ENCODE data around the gene ANKDD1B. TPM values are rescaled to one million over a fixed set of nuclear protein-coding genes. Genes with fewer than 3 reads are reported as not detected.
A peak's percentile ranks its signal among the peaks of the same experiment; 100 is the strongest.

ANKDD1B gene
- polyA plus RNA-seq, 2 of the 4 experiments (the other 2 are of a cell fraction), result 0.09 to 0.14 TPM

DNA sequence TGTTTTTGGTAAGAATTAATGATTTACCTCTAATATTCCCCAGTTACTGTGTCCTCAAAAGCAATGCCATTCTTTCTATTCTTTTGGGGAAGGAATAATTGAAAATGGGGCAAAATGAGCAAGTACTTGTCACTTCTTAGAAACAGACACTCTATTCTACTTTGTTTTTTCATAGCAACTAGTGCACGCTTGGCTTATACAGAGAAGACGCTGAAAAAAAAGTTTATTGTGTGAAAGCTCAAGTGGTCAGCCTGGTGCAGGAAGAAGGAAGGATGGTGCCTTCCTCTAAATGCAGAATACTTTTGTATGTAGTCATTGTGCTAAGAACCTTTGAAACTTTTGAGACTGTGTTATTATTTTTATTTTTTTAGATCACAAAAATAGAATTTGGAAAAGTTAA, 29.6 kb downstream of the ANKDD1B start (continued):
- no peak for TF ChIP-seq HOXA7 (CRISPR knock-in tag; IDR thresholded peaks at IDR 0.05)

DNA sequence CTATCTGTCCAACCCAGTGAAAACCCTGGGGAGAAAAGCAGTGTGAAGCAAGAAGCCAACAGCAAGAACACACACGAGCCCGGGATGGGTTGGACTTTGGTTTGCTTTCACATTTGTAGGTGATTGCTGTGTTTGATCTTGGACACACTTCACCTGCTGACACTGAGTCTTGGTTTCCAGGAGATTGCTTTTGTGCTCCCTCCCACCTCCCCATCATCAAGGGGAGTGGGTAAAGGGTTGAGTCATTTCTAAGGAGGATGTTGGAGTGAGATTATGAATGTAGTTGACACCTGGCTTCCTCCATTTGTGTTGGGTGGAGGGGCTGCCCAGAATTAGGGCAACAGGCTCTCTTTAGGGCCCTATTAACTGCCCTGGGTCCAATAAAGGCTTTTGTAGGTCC, 37.5 kb downstream of the ANKDD1B start:
- H3K27ac ChIP-seq, result no peak overlapping the region
- CTCF ChIA-PET, result no interaction called here

DNA sequence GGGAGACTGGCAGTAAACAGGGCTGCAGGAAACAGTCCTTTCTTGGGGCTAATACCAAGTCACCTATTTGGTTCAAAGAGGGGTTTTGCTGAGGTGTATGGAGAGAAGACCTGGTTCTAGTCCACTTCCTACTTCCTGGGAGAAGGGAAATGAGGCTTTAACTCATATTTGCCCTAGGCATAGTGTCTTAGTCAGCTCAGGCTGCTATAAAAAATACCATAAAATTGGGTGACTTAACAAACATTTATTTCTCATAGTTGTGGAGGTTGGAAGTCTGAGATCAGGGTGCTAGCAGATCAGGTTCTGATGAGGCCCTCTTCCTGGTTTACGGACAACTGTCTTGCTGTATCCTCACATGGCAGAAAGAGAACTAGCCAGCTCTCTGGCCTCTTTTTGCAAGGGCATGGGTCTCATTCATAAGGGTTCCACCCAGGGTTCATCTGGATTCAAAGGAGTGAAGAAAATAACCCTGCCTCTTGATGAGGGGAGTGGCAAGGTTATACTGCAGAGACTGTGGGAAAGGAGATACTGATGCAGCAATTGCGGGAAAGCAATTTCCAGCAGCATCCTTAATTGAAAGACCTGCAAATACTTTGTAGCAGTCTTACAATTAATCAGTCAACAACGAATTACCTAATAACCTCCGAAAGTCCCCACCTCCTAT, 40.5 kb downstream of the ANKDD1B start:
- Histone ChIP-seq H3K9me3 (no peaks in the 10 kb centered on the region), H3K4me1 (no peaks in the 10 kb centered on the region), H3K4me3 (no peak overlapping the region), H3K27ac (no peak overlapping the region), H3K4me2 (no peak overlapping the region)
- CTCF ChIA-PET, result no interaction called here
- POLR2A ChIA-PET, result no interaction called here
- TF ChIP-seq, protein P1, sequence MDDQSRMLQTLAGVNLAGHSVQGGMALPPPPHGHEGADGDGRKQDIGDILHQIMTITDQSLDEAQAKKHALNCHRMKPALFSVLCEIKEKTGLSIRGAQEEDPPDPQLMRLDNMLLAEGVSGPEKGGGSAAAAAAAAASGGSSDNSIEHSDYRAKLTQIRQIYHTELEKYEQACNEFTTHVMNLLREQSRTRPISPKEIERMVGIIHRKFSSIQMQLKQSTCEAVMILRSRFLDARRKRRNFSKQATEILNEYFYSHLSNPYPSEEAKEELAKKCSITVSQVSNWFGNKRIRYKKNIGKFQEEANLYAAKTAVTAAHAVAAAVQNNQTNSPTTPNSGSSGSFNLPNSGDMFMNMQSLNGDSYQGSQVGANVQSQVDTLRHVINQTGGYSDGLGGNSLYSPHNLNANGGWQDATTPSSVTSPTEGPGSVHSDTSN (IDR thresholded peaks at IDR 0.05), result no peak
- TF ChIP-seq, protein P2, sequence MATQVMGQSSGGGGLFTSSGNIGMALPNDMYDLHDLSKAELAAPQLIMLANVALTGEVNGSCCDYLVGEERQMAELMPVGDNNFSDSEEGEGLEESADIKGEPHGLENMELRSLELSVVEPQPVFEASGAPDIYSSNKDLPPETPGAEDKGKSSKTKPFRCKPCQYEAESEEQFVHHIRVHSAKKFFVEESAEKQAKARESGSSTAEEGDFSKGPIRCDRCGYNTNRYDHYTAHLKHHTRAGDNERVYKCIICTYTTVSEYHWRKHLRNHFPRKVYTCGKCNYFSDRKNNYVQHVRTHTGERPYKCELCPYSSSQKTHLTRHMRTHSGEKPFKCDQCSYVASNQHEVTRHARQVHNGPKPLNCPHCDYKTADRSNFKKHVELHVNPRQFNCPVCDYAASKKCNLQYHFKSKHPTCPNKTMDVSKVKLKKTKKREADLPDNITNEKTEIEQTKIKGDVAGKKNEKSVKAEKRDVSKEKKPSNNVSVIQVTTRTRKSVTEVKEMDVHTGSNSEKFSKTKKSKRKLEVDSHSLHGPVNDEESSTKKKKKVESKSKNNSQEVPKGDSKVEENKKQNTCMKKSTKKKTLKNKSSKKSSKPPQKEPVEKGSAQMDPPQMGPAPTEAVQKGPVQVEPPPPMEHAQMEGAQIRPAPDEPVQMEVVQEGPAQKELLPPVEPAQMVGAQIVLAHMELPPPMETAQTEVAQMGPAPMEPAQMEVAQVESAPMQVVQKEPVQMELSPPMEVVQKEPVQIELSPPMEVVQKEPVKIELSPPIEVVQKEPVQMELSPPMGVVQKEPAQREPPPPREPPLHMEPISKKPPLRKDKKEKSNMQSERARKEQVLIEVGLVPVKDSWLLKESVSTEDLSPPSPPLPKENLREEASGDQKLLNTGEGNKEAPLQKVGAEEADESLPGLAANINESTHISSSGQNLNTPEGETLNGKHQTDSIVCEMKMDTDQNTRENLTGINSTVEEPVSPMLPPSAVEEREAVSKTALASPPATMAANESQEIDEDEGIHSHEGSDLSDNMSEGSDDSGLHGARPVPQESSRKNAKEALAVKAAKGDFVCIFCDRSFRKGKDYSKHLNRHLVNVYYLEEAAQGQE (IDR thresholded peaks at IDR 0.05), result no peak
- TF ChIP-seq RCOR1 (IDR thresholded peaks at IDR 0.05; ENCODE audit: low read depth, low read length) (no peak), JUNB (IDR thresholded peaks at IDR 0.05) (no peak), POLR2A (IDR thresholded peaks at IDR 0.05; ENCODE audit: low read length) (no peak), CHD4 (IDR thresholded peaks at IDR 0.05; ENCODE audit: borderline replicate concordance) (no peak), PHF8 (IDR thresholded peaks at IDR 0.05; ENCODE audit: borderline replicate concordance, low read depth) (no peak), KDM5A (IDR thresholded peaks at IDR 0.05) (no peak)
- TF ChIP-seq, protein P3, sequence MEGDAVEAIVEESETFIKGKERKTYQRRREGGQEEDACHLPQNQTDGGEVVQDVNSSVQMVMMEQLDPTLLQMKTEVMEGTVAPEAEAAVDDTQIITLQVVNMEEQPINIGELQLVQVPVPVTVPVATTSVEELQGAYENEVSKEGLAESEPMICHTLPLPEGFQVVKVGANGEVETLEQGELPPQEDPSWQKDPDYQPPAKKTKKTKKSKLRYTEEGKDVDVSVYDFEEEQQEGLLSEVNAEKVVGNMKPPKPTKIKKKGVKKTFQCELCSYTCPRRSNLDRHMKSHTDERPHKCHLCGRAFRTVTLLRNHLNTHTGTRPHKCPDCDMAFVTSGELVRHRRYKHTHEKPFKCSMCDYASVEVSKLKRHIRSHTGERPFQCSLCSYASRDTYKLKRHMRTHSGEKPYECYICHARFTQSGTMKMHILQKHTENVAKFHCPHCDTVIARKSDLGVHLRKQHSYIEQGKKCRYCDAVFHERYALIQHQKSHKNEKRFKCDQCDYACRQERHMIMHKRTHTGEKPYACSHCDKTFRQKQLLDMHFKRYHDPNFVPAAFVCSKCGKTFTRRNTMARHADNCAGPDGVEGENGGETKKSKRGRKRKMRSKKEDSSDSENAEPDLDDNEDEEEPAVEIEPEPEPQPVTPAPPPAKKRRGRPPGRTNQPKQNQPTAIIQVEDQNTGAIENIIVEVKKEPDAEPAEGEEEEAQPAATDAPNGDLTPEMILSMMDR (IDR thresholded peaks at IDR 0.05), result no peak
- TF ChIP-seq, protein P4, sequence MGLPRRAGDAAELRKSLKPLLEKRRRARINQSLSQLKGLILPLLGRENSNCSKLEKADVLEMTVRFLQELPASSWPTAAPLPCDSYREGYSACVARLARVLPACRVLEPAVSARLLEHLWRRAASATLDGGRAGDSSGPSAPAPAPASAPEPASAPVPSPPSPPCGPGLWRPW (IDR thresholded peaks at IDR 0.05), result no peak
- ATAC-seq (no peak), FAIRE-seq (no peak), DNase-seq (ENCODE audit: low read depth in 1 of 2, low spot score in 1 of 2) (no peak)
- 69% methylated on average over 4 of the region's 4 CpGs for WGBS (ENCODE audit: missing lambda C conversion rate)

More for the DNA sequence above, 37.5 kb downstream of the ANKDD1B start:
- Histone ChIP-seq H3K4me3 (no peak overlapping the region), H3K9me3 (no peaks in the 10 kb centered on the region), H3K4me2 (0 out of 3 replicates have a peak overlapping the region, but pooled peaks have one; percentile 29), H3K4me1 (no peaks in the 10 kb centered on the region)
- DNase-seq (ENCODE audit: low read depth in 1 of 2, low spot score in 1 of 2) (no peak), FAIRE-seq (no peak), ATAC-seq (no peak)
- POLR2A ChIA-PET, result no interaction called here
- 35% methylated on average over 2 of the region's 2 CpGs for whole genome bisulfite sequencing (ENCODE audit: missing lambda C conversion rate)
- TF ChIP-seq CHD2 (IDR thresholded peaks at IDR 0.05; ENCODE audit: low read length, partially characterized antibody) (no peak), HDAC2 (IDR thresholded peaks at IDR 0.05) (no peak), RCOR1 (IDR thresholded peaks at IDR 0.05; ENCODE audit: low read depth, low read length) (no peak), FOXS1 (CRISPR knock-in tag; IDR thresholded peaks at IDR 0.05) (no peak), POLR2A (IDR thresholded peaks at IDR 0.05; ENCODE audit: low read length) (no peak), EP300 (IDR thresholded peaks at IDR 0.05) (no peak), TP53 (CRISPR knock-in tag; IDR thresholded peaks at IDR 0.05) (no peak), POLR2AphosphoS2 (conservative IDR thresholded peaks at IDR 0.05; ENCODE audit: low read length) (no peak), FOSB (CRISPR knock-in tag; IDR thresholded peaks at IDR 0.05) (no peak), BHLHE40 (IDR thresholded peaks at IDR 0.05; ENCODE audit: low read depth, low read length) (no peak)
- TF ChIP-seq, protein P5, sequence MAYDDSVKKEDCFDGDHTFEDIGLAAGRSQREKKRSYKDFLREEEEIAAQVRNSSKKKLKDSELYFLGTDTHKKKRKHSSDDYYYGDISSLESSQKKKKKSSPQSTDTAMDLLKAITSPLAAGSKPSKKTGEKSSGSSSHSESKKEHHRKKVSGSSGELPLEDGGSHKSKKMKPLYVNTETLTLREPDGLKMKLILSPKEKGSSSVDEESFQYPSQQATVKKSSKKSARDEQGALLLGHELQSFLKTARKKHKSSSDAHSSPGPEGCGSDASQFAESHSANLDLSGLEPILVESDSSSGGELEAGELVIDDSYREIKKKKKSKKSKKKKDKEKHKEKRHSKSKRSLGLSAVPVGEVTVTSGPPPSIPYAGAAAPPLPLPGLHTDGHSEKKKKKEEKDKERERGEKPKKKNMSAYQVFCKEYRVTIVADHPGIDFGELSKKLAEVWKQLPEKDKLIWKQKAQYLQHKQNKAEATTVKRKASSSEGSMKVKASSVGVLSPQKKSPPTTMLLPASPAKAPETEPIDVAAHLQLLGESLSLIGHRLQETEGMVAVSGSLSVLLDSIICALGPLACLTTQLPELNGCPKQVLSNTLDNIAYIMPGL (CRISPR knock-in tag; IDR thresholded peaks at IDR 0.05; ENCODE audit: borderline replicate concordance), result no peak
- TF ChIP-seq, protein P1 (IDR thresholded peaks at IDR 0.05), result no peak
- TF ChIP-seq, protein P6, sequence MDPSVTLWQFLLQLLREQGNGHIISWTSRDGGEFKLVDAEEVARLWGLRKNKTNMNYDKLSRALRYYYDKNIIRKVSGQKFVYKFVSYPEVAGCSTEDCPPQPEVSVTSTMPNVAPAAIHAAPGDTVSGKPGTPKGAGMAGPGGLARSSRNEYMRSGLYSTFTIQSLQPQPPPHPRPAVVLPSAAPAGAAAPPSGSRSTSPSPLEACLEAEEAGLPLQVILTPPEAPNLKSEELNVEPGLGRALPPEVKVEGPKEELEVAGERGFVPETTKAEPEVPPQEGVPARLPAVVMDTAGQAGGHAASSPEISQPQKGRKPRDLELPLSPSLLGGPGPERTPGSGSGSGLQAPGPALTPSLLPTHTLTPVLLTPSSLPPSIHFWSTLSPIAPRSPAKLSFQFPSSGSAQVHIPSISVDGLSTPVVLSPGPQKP (IDR thresholded peaks at IDR 0.05; ENCODE audit: low read depth, low read length), result no peak
